ENCODE results near the gene TMEM219. TPM values are rescaled to one million over a fixed set of nuclear protein-coding genes. Genes with fewer than 3 reads are reported as not detected.

Gene TMEM219, protein sequence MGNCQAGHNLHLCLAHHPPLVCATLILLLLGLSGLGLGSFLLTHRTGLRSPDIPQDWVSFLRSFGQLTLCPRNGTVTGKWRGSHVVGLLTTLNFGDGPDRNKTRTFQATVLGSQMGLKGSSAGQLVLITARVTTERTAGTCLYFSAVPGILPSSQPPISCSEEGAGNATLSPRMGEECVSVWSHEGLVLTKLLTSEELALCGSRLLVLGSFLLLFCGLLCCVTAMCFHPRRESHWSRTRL
- total RNA-seq = 10 to 100 TPM; 31.9 to 35.5 TPM

DNA sequence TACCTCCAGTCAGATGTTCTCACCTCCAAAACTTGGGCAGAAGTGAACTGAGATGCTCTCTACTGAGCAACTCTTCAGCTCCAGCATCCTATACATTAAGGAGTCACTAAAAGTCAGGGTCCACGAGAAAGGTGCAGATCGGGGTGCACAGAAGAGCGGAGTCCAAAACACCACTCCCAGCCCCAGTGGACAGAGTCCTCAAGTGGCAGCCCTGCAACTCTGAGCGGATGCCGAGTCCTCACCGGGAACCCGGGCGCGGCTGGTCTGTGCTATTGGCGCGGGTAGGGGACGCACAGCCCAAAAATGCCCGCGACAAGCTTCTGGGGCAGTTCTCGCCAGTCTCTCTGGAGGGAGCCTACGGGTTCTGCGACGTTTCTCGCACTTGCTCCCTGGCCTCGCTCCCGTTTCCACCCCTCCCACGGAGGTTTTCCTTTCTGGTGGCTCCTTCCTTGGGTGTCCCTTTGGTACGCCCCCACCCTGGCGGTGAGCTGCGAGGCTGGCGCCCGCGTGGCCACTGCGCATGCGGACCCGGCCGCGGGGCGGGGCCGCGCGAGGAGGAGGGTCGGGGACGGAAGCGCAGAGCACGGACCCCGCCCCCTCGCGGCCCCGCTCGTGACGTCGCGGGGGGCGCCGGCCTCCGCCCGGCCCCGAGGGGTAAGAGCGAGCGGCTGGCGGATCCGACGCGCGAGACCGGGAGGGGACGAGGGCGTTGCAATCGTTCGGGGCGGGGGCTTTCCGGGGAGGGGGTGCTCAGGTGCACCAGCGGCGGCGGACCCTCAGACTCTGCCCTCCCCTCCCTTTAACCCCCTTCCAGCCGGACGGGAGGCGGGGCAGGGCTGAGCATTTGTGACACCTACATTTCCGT is at the start of gene TMEM219:
TSS of gene TMEM219 (plus strand) at position 601 of the 865 bp plus-strand sequence. CDS start 1,065 bp downstream, outside the sequence.
- Mint-ChIP-seq H3K36me3 (ENCODE audit: low read depth) (peaks cover 3% of the 10 kb centered on the region), H3K27ac (peak within 1 kb of the TSS; percentile 83), H3K4me3 (peak within 1 kb of the TSS; percentile 87), H3K4me1 (ENCODE audit: low read depth) (peaks cover 20% of the 10 kb centered on the region), H3K9me3 (no peaks in the 10 kb centered on the region), H3K27me3 (ENCODE audit: low read depth) (no peaks in the 10 kb centered on the region)
- intact Hi-C loops (cut with micrococcal nuclease) = loop anchor here (1.0 to 10.0 kb wide), 4 partner anchors 35 to 1007 kb away; partner anchors contain the start of genes CDIPT, KCTD13 and NFATC2IP
- CTCF ChIA-PET = interaction anchor here (0.6 to 2.4 kb wide), 8 partner anchors 11 to 282 kb away, joined by 3 to 20 read pairs (median 4); partner anchors contain the start of gene TAOK2
- DNase-seq = peak; percentile 88

DNA sequence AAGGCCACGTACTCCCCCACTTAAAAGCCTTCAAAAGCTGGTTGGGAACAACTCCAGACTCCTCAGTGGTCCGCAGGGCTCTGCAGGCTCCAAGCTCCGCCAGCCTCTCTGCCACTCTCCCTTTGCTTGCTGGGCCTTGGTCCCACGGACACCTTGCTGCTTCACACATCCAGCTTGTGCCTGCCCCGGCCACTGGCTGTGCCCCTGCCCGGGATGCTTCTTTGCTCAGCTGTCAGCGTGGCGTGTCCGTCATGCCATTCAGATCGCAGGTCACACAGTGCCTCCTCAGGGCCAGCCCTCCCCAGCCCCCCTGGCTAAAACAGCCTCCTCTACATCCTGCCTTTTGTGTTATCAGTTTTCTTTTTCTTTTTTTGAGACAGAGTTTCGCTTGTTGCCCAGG is 49.8 kb upstream of the TMEM219 start:
- CTCF ChIA-PET = interaction anchor here (1.2 kb wide), 1 partner anchor 221 kb away, joined by 3 read pairs; no protein-coding TSS in a partner anchor
- Mint-ChIP-seq H3K27ac (no peak overlapping the region), H3K9me3 (no peaks in the 10 kb centered on the region), H3K4me1 (ENCODE audit: low read depth) (peaks cover 8% of the 10 kb centered on the region), H3K27me3 (ENCODE audit: low read depth) (no peaks in the 10 kb centered on the region), H3K36me3 (ENCODE audit: low read depth) (peaks cover 13% of the 10 kb centered on the region), H3K4me3 (no peak overlapping the region)
- no peak for DNase-seq
- intact Hi-C loops (cut with micrococcal nuclease) = no loop called here

GRCh38 chr16:29913514-29913913 is 48.4 kb upstream of the TMEM219 start:
- peaks cover 16% of the 10 kb centered on the region for H3K36me3 Mint-ChIP-seq (ENCODE audit: low read depth)
- H3K27ac Mint-ChIP-seq = no peak overlapping the region
- intact Hi-C loops (cut with micrococcal nuclease) = no loop called here
- no peaks in the 10 kb centered on the region for H3K27me3 Mint-ChIP-seq (ENCODE audit: low read depth)
- H3K4me3 Mint-ChIP-seq = no peak overlapping the region
- H3K9me3 Mint-ChIP-seq = no peaks in the 10 kb centered on the region
- no peak for DNase-seq
- CTCF ChIA-PET = no interaction called here
- peaks cover 8% of the 10 kb centered on the region for H3K4me1 Mint-ChIP-seq (ENCODE audit: low read depth)

GRCh38 chr16:29915590-29916247 is 46.2 kb upstream of the TMEM219 start:
- CTCF ChIA-PET = interaction anchor here (0.9 kb wide), 1 partner anchor 116 kb away, joined by 4 read pairs; the partner anchor contains the start of gene TLCD3B
- intact Hi-C loops (cut with micrococcal nuclease) = no loop called here
- H3K4me3 Mint-ChIP-seq = no peak overlapping the region
- H3K36me3 Mint-ChIP-seq (ENCODE audit: low read depth) = peaks cover 16% of the 10 kb centered on the region
- no peak for DNase-seq
- peaks cover 10% of the 10 kb centered on the region for H3K4me1 Mint-ChIP-seq (ENCODE audit: low read depth)
- H3K27ac Mint-ChIP-seq = peak overlapping the region; percentile 46
- H3K27me3 Mint-ChIP-seq (ENCODE audit: low read depth) = no peaks in the 10 kb centered on the region
- H3K9me3 Mint-ChIP-seq = no peaks in the 10 kb centered on the region

DNA sequence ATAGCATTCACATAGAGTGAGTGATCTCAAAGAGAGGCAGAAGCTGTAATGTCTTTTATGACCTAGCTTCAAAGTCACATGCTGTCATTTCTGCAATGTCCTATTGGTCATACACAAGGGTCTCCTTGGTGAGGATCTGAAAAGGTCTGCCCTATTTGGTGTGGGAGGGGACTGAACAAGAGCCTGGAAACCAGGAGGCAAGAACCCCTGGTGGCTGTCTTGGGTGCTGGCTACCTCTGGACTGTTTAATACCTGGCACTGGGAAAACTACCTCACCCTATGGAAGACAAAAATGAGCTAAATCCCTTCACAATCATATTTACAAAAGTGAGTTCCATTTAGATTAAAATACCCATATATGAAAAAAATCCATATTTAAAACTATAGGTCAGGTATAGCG is 44.9 kb upstream of the TMEM219 start:
- DNase-seq = no peak
- Mint-ChIP-seq H3K4me1 (ENCODE audit: low read depth) (peaks cover 10% of the 10 kb centered on the region), H3K36me3 (ENCODE audit: low read depth) (peaks cover 20% of the 10 kb centered on the region), H3K9me3 (no peaks in the 10 kb centered on the region), H3K4me3 (no peak overlapping the region), H3K27ac (no peak overlapping the region), H3K27me3 (ENCODE audit: low read depth) (no peaks in the 10 kb centered on the region)
- intact Hi-C loops (cut with micrococcal nuclease) = no loop called here
- CTCF ChIA-PET = interaction anchor here (0.6 to 1.6 kb wide), 5 partner anchors 11 to 230 kb away, joined by 3 to 4 read pairs (median 3); no protein-coding TSS in a partner anchor

DNA sequence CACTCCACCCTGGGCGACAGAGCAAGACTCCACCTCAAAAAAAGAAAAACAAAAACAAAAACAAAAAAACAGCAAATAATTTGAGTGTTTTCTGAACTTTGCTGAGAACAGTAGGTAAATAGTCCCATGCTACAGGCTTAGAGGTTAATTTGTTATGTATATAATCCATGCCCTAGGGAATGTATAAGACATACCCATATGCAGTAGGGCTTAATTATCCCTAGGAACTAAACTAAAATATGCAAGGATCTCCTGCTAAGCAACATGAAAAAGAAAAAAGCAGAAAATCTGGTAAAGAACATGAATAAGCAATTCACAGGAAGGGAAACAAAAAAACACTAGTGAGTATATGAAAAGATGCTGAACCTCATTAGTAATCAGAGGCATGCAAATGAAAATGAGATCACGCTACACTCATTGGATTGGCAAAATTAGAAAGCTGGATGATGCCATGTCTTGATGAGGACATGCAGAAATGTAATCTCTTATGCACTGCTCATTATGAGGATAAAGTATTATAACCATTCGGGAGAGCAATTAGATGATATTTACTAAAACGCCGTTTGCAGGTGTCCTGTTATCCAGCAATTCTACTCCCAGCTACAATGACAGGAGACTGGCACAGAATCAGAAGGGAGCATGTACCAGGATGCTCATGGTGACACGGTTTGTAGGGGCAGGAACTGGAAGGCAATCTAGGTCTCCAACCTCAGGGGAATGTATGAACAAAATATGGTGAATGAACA is 41.4 kb upstream of the TMEM219 start:
- Mint-ChIP-seq H3K4me3 (no peak overlapping the region), H3K27me3 (ENCODE audit: low read depth) (no peaks in the 10 kb centered on the region), H3K27ac (no peak overlapping the region), H3K9me3 (no peaks in the 10 kb centered on the region), H3K36me3 (ENCODE audit: low read depth) (peaks cover 23% of the 10 kb centered on the region), H3K4me1 (ENCODE audit: low read depth) (peaks cover 29% of the 10 kb centered on the region)
- intact Hi-C loops (cut with micrococcal nuclease) = loop anchor here (10.0 kb wide), 1 partner anchor 104 kb away; the partner anchor contains the start of gene C16orf92
- CTCF ChIA-PET = interaction anchor here (1.6 kb wide), 1 partner anchor 112 kb away, joined by 4 read pairs; no protein-coding TSS in a partner anchor
- DNase-seq = no peak

GRCh38 chr16:29921034-29921385 is 40.9 kb upstream of the TMEM219 start:
- CTCF ChIA-PET = interaction anchor here (1.6 kb wide), 1 partner anchor 111 kb away, joined by 4 read pairs; no protein-coding TSS in a partner anchor
- intact Hi-C loops (cut with micrococcal nuclease) = loop anchor here (10.0 kb wide), 1 partner anchor 104 kb away; the partner anchor contains the start of gene C16orf92

DNA sequence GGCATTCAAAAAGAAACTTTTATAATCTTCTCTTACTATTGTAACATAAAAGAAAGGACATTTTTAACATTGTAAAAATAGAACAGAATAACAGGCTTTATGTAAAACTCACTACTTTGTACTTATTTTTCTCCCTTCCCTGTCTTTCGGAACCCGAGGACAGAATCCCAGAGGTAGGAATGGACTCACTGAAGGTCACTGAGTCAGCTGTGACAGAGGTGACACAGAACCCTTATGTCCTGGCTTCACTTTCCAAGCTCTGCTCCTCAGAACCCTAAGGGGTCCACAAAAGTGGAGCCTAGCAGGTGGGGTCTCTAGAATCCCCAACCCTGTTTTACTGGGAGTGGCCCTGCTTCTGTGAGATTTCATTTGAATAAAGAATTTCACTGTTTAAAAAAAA is 39.6 kb upstream of the TMEM219 start:
- CTCF ChIA-PET = interaction anchor here (0.5 to 0.9 kb wide), 4 partner anchors 26 to 103 kb away, joined by 3 to 4 read pairs (median 3); no protein-coding TSS in a partner anchor
- H3K4me3 Mint-ChIP-seq = no peak overlapping the region
- no peaks in the 10 kb centered on the region for H3K9me3 Mint-ChIP-seq
- peaks cover 18% of the 10 kb centered on the region for H3K36me3 Mint-ChIP-seq (ENCODE audit: low read depth)
- no peak for DNase-seq
- peaks cover 31% of the 10 kb centered on the region for H3K4me1 Mint-ChIP-seq (ENCODE audit: low read depth)
- intact Hi-C loops (cut with micrococcal nuclease) = loop anchor here (10.0 kb wide), 1 partner anchor 102 kb away; the partner anchor contains the start of gene C16orf92
- no peak overlapping the region for H3K27ac Mint-ChIP-seq
- no peaks in the 10 kb centered on the region for H3K27me3 Mint-ChIP-seq (ENCODE audit: low read depth)

More at GRCh38 chr16:29921034-29921385, 40.9 kb upstream of the TMEM219 start:
- Mint-ChIP-seq H3K9me3 (no peaks in the 10 kb centered on the region), H3K36me3 (ENCODE audit: low read depth) (peaks cover 21% of the 10 kb centered on the region), H3K27me3 (ENCODE audit: low read depth) (no peaks in the 10 kb centered on the region), H3K27ac (no peak overlapping the region), H3K4me1 (ENCODE audit: low read depth) (peaks cover 27% of the 10 kb centered on the region), H3K4me3 (no peak overlapping the region)
- DNase-seq = no peak

- no peak overlapping the region for H3K4me3 Mint-ChIP-seq
These were observed 38.8 kb upstream of the TMEM219 start for GRCh38 chr16:29922986-29923501.

GRCh38 chr16:29925105-29925756 is 36.6 kb upstream of the TMEM219 start:
- H3K36me3 Mint-ChIP-seq (ENCODE audit: low read depth) = peaks cover 16% of the 10 kb centered on the region
- DNase-seq = no peak
- no peaks in the 10 kb centered on the region for H3K9me3 Mint-ChIP-seq
- intact Hi-C loops (cut with micrococcal nuclease) = loop anchor here (5.0 to 10.0 kb wide), 2 partner anchors 100 to 118 kb away; partner anchors contain the start of genes C16orf92 and MAZ
- peaks cover 34% of the 10 kb centered on the region for H3K4me1 Mint-ChIP-seq (ENCODE audit: low read depth)
- no peaks in the 10 kb centered on the region for H3K27me3 Mint-ChIP-seq (ENCODE audit: low read depth)
- H3K4me3 Mint-ChIP-seq = peak overlapping the region; percentile 91
- H3K27ac Mint-ChIP-seq = peak overlapping the region; percentile 15
- CTCF ChIA-PET = interaction anchor here (1.1 to 2.3 kb wide), 3 partner anchors 36 to 107 kb away, joined by 3 to 9 read pairs (median 6); partner anchors contain the start of gene TLCD3B

More at GRCh38 chr16:29922986-29923501, 38.8 kb upstream of the TMEM219 start:
- Mint-ChIP-seq H3K9me3 (no peaks in the 10 kb centered on the region), H3K4me1 (ENCODE audit: low read depth) (peaks cover 34% of the 10 kb centered on the region), H3K36me3 (ENCODE audit: low read depth) (peaks cover 16% of the 10 kb centered on the region), H3K27me3 (ENCODE audit: low read depth) (no peaks in the 10 kb centered on the region), H3K27ac (no peak overlapping the region)
- no peak for DNase-seq
- intact Hi-C loops (cut with micrococcal nuclease) = loop anchor here (10.0 kb wide), 1 partner anchor 102 kb away; the partner anchor contains the start of gene C16orf92
- CTCF ChIA-PET = interaction anchor here (0.5 to 0.9 kb wide), 4 partner anchors 25 to 103 kb away, joined by 3 to 4 read pairs (median 3); no protein-coding TSS in a partner anchor
